NK-92 (cell line): ENCODE data around the gene ELL2.
"Not testable (repeated sequence)": the region's sequence is repeated elsewhere in the genome, so short reads cannot be mapped to it uniquely, and the experiment has no call there.

ENCODE experiments used
- DNase-seq: peaks from one replicate; lab custom pipeline; 2025; ENCODE audit not compliant: unreplicated experiment; lab: John Stamatoyannopoulos, UW

Gene ELL2

DNA sequence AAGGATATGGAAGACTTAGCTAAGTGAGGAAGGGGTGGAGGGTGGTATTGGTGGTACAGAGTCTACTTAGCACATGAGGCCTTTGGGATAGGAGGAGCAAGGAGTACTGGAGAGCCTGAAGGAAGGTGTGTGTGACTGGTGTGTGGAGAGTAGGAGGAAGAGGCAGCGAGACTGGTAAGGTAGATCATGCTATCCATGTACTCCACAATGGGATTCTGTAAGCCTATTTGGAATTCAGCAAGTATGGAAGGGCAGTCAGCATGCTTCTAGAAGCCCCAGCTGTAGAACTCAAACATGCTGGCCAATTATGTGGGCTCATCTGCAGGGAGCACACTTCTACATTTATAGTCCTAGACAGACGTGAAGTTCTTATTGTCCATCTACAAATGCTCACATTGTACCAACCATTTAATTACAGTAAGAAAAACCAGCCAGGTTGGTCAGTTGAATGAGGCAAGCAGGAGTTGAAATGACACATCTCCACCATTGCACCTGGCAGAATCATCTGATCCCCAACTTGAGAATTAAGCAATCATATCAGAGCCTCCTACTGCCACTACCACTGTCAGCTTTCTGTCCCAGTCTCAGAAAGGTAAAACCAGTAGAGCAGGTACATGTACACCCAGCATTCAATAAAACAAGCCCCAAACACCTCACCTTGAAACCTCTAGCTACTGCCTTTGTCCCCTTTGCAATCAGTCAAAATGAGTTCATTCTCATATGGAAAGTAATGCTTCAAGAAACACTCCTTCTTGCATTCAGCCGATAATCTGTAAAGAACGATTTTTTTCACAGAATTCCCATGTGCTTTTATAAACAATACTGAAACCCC is 78.2 kb downstream of the ELL2 start:
- no peak for DNase-seq

DNA sequence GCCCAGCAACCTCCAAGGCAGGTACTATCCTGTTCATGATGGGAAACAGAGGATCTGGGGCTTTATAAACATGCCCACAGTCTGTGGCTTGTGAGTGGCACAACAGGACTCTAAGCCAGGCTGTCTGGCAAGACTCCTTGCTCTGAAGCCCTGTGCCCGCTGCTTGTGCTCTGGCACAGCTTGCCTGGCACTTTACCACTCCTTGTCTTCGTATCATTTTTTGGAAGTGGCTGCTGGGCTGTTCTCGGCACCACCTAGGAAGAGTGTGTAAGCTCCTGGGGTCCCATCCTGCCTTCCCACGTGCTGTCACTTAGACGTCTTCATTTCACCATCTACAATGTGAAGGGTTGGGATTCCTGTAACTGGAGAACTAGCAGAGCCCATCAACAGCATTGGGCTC is 79.8 kb downstream of the ELL2 start:
- no peak for DNase-seq

DNA sequence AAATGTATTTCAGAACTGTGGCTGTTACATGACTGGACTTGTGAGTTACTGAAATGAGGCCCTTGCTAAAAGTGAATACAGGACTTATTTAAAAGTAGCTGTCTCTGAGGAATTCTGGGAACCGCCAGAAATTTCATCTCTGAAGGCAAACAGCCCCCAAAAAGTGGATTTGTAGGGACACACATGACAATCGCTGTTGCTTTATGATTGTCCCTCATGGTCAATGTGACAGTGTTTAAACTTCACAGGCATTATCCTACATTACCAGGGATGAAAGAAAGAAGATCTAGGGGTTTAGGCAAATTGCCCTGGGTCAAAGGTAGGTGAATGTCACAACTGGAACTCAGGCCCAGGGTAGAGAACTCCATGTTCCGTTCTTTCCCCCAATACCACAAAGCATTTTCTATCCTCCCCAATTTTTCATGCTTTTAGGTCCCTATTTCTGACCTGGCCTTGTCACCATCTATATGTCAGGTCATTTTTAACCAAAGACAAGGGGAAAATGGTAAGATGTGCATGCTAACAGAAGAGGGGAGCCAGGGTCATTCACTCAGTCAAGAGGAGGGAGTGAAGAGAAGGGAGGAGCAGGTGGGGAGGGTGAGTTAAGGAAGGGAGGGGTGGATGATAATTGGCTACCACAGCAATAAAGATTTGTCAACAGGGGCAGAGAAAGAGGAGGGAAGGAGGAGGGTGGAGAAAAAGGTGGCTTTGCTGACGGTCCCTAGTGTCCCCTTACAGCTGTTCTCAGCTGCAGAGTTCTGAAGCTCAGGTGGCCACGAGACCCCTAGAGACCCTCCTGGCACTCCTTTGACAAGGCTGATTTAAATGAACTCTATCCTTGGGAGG is 81.3 kb downstream of the ELL2 start:
- no peak for DNase-seq

DNA sequence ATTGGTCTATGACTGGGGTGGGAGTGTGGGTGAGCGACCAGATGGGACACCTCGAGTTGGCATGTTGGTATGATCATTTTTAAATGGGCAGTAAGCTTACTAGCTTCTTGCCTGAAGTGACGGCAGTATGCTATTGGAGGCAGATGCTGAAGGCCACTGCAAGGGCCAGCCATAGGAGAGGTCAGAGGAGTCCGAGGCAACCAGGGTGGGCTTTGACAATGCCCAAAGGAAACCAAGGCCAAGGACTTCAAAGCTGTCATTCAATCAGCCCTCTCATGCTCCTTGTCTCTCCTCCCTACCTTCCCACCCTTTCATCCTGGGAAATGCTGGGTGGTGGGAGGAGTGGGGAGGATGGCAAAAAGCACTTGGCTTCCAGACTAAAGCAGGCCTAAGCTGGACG is 82.0 kb downstream of the ELL2 start:
- no peak for DNase-seq

DNA sequence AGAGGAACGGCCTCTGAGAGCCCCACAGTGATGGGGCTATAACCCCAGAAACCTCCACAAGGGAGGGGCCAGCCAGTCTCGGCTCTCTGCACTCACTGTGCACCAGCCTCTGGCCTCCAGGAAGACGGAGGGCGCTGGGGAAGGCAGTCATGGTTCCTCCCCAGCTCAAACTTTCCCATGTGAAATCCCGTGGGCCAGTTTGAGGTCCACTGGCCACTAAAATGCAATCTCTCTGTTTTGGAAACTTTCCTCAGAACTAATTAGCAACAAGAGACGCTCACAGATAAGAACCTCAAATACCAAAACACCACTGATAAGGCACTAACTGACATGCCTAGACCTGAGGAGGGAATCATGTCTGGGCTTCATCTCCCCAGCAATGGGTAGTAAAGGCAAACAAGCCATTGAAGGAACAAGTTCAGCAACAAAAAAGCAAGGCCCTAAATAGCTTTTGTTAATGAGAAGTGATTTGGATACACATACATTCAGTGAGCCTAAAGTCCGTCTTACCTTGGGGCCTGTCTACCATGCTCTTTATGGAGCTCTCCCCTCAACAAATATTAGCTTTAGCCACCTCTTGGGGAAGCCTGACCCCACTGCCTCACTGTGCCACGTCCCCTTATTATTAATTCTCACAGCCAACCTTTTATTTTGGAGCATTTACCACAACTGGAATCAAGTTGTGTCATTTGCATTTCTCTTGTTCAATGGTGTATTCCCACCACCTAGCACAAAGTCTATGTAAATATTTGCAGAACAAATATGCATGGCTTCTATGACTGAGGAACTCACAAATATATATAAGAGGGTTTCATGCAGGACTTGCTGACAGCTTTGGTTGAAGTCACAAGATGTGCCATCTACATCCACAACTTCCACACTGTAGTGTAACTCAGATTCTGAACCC is 83.0 kb downstream of the ELL2 start:
- DNase-seq = no peak

- no peak for DNase-seq
These were observed 84.9 kb downstream of the ELL2 start for GRCh38 chr5:95876782-95877181.

- DNase-seq = no peak
These were observed 87.4 kb downstream of the ELL2 start for GRCh38 chr5:95874246-95874645.

GRCh38 chr5:95873351-95873750 is 88.3 kb downstream of the ELL2 start:
- DNase-seq = no peak

GRCh38 chr5:95872346-95873268 is 89.0 kb downstream of the ELL2 start:
- DNase-seq = no peak

- DNase-seq = no peak
These were observed 90.4 kb downstream of the ELL2 start for GRCh38 chr5:95871146-95871806.

GRCh38 chr5:95870105-95870672 is 91.5 kb downstream of the ELL2 start:
- no peak for DNase-seq

DNA sequence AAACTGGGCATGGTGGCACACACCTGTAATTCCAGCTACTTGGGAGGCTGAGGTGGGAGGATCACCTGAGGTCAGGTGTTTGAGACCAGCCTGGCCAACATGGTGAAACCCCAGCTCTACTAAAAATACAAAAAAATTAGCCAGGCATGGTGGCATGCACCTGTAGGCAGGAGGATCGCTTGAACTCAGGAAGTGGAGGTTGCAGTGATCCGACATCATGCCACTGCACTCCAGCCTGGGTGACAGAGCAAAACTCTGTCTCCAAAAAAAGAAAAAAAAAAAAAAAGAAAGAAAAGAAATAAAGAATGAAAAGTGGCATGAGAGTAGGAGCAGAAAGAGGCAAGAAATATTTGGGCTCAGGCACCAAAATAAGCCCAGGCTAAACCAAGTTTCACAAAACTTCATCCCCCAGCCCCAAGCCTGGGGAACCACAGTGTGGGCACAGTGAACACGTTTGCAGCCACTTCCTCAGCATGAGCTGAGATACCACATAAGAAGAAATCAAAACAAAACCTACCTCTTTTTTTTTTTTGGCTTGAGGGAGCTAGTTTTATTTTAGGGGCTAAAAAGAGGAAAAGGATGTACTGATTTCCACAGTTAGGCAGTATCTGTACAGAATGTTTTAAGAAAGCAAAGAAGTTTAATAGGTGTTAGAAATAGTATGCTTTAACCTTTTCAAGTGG is 92.3 kb downstream of the ELL2 start:
- DNase-seq = not testable (repeated sequence)

GRCh38 chr5:95868136-95868535 is 93.5 kb downstream of the ELL2 start:
- no peak for DNase-seq

DNA sequence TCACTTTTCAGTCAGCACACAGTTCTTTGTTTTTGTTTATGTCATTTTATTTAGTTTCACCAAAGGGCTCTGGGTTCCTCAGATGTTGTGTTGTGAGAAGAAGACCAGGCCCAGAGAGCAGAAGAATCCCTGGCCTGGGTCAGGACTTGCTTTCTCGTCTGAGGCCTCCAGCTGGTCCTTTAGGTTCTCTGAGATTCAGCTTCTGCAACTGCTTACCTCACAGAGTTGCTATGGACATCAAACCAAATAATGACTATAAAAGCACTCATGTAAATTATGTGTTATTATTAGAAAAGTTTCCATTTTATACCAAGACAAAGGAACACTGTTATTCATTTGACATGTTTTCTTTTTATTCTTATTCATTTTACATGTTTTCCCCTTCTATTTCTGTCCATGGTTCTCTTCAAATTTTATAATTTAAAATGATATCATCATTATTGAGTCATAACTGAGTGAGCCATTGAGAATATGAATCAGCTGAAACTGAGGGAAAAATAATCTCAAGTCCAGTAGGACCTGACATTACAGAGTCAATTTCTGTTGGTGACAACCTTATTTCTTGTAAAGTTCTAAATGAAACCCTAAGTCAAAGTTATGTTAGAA is 95.1 kb downstream of the ELL2 start:
- no peak for DNase-seq

DNA sequence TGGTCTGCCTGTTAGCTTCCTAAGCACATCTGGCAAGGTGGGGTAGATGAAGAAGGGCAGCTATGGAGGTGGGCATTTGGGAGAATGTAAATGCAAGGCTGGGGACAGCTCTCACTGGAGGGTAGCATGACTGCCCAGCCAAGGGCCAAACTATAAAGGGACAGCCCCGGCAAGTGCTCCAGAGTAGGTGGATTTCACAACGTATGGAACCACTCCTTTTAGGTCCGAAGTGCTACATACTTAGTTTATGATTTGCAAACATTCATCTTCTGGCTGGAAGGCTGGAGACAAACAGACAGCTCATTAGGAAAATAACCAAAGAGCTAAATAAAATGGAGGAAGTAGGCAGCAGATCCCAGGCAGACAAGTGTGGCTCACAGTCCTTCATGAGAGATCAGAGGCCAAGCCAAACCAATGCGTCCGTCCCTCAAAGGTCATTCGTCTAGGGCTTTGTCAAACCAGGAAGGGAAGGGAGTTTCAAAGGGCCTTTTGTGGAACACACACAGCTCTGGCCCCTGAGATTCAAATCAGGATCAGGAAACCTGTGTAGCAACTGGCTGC is 96.6 kb downstream of the ELL2 start:
- no peak for DNase-seq

GRCh38 chr5:95864456-95864855 is 97.2 kb downstream of the ELL2 start:
- no peak for DNase-seq

GRCh38 chr5:95863383-95863757 is 98.3 kb downstream of the ELL2 start:
- no peak for DNase-seq
